Thyroid gland (tissue), 4 donors: ENCODE measurements around the gene BMP5.

Experiments
- CTCF ChIP-seq, 6 experiments: fragments of 200-600 bp in 3 of 6; fragments of 450-650 bp in 3 of 6; sonication (generic) in 3 of 6; IDR thresholded peaks; one replicate each; pipeline ENCODE4 v1.5.1; 2016 to 2019; ENCODE audit warnings: antibody characterized with exemption in 6 of 6, mild to moderate bottlenecking in 2 of 6, inconsistent platforms in 1 of 6, moderate library complexity in 1 of 6
- POLR2A ChIP-seq, 2 donors: fragments of 450-650 bp; IDR thresholded peaks; one replicate each; pipeline ENCODE4 v1.6.1; 2017; ENCODE audit warnings: antibody characterized with exemption in 2 of 2, mild to moderate bottlenecking in 2 of 2, moderate library complexity in 1 of 2

- no peak for TF ChIP-seq CTCF (IDR thresholded peaks at IDR 0.05)
- no peak for TF ChIP-seq POLR2A (IDR thresholded peaks at IDR 0.05)
Measured at GRCh38 chr6:55759536-55759935, 115.9 kb downstream of the BMP5 start.
